ENCODE data around the gene S100A11.
"Not testable (repeated sequence)": the region's sequence is repeated elsewhere in the genome, so short reads cannot be mapped to it uniquely, and the experiment has no call there.

Gene S100A11

GRCh38 chr1:152036267-152037216, at the start of gene S100A11:
TSS of gene S100A11 (minus strand) at chr1:152037004. CDS start at chr1:152036915, 89 bp downstream.
- Histone ChIP-seq H3K4me1 (ENCODE audit: insufficient read depth, low read length) (no peaks in the 10 kb centered on the region), H2AFZ (ENCODE audit: low read depth, low read length) (peak within 1 kb of the TSS; percentile 10), H3K27me3 (ENCODE audit: insufficient read depth, low read length) (peaks cover 54% of the 10 kb centered on the region), H3K4me3 (ENCODE audit: low read length) (no peak within 1 kb of the TSS), H3K36me3 (ENCODE audit: insufficient read depth, low read length) (no peaks in the 10 kb centered on the region), H3K9me3 (ENCODE audit: low read length) (no peaks in the 10 kb centered on the region)

- Histone ChIP-seq H3K36me3 (ENCODE audit: insufficient read depth, low read length) (no peaks in the 10 kb centered on the region), H3K4me3 (ENCODE audit: low read length) (no peak overlapping the region), H2AFZ (ENCODE audit: low read depth, low read length) (no peak overlapping the region), H3K4me1 (ENCODE audit: insufficient read depth, low read length) (no peaks in the 10 kb centered on the region), H3K27me3 (ENCODE audit: insufficient read depth, low read length) (peaks cover 4% of the 10 kb centered on the region), H3K9me3 (ENCODE audit: low read length) (no peaks in the 10 kb centered on the region)
Measured at GRCh38 chr1:152084853-152085252, 48.0 kb upstream of the S100A11 start.

DNA sequence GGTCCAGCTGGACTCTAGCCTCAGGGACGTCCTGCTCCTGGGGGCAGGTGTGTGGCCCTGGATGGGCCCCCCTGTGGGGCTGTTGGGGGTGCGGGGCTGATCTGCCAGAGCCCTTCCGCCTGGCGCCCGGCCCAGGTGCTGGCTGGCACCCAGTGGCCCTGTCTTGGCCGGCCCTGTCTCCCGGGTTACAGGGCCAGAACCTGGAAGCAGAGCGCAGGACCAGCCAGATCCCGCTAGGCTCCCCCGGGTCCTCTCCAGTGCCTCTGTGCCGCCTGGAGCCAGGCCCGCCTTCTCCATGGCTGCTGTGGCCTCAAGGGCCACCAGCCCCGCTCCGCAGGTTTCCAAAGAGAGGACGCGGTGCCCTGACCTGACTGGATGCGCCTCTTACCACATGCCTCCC, 44.2 kb upstream of the S100A11 start:
- H3K9me3 ChIP-seq (ENCODE audit: low read length); H3K4me1 ChIP-seq (ENCODE audit: insufficient read depth, low read length); H3K36me3 ChIP-seq (ENCODE audit: insufficient read depth, low read length); H3K4me3 ChIP-seq (ENCODE audit: low read length); H3K27me3 ChIP-seq (ENCODE audit: insufficient read depth, low read length); H2AFZ ChIP-seq (ENCODE audit: low read depth, low read length): not testable (repeated sequence)

DNA sequence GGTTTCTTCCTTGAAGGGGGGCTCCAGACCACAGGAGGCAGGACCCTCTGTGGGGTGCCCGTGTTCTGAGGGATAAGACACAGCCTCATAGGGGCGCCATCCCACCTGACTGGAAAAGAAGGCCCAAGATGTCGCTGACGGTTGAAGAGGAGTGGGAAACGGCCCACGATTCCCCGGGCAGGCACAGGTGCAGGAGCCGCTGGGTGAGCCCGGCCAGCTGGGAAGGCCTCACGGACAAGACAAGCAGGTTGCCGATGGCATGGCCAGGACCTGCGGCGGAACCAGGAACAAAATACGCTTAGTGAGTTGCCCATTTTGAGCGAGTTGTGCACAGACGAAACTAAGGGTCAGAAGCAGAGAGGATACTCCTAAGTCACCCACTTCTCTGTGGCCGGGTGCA, 43.7 kb upstream of the S100A11 start:
- not testable (repeated sequence) for H2AFZ ChIP-seq (ENCODE audit: low read depth, low read length); H3K4me3 ChIP-seq (ENCODE audit: low read length)

DNA sequence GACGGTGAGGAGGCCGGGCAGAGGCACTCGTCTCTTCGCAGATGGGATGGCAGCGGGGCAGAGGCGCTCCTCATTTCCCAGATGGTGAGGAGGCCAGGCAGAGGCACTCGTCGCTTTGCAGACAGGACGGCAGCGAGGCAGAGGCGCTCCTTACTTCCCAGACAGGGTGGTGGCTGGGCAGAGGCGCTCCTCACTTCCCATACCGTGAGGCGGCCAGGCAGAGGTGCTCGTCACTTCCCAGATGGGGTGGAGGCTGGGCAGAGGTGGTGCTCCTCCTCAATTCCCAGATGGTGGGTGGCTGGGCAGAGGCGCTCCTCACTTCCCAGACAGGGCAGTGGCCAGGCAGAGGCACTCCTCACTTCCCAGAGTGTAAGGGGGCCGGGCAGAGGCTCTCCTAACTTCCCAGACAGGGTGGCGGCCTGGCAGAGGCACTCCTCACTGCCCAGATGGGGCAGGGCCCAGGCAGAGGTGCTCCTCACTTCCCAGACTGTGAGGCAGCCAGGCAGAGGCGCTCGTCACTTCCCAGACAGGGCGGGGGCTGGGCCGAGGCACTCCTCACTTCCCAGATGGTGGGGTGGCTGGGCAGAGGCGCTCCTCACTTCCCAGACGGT, 42.1 kb upstream of the S100A11 start:
- no peak overlapping the region for H2AFZ ChIP-seq (ENCODE audit: low read depth, low read length)

More for the DNA sequence above, 43.7 kb upstream of the S100A11 start:
- H3K4me1 ChIP-seq (ENCODE audit: insufficient read depth, low read length); H3K36me3 ChIP-seq (ENCODE audit: insufficient read depth, low read length); H3K27me3 ChIP-seq (ENCODE audit: insufficient read depth, low read length); H3K9me3 ChIP-seq (ENCODE audit: low read length): not testable (repeated sequence)

DNA sequence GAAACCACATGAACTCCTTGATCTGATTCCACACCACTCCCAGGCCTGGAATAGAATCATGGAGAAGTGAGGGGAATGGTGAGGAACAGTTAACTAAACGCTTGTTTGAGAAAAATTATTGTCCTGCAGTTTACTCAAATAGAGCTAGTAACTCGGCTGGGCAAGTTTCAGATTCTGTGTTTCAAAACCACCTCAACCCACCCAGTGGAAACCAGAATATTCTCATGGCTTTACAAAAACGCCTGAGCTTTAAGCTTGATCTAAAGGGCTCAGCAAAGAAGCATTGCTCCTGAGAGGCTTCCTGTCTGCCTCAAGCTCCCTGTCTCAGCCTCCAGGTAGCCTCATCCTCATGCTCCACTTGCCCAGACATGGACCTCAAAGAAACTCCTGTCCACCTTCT, 35.5 kb upstream of the S100A11 start:
- Histone ChIP-seq H3K27me3 (ENCODE audit: insufficient read depth, low read length) (peaks cover 5% of the 10 kb centered on the region), H3K9me3 (ENCODE audit: low read length) (no peaks in the 10 kb centered on the region), H2AFZ (ENCODE audit: low read depth, low read length) (no peak overlapping the region), H3K4me1 (ENCODE audit: insufficient read depth, low read length) (no peaks in the 10 kb centered on the region), H3K36me3 (ENCODE audit: insufficient read depth, low read length) (no peaks in the 10 kb centered on the region), H3K4me3 (ENCODE audit: low read length) (no peak overlapping the region)

More for the DNA sequence above, 42.1 kb upstream of the S100A11 start:
- H3K4me1 ChIP-seq (ENCODE audit: insufficient read depth, low read length), result no peaks in the 10 kb centered on the region
- H3K36me3 ChIP-seq (ENCODE audit: insufficient read depth, low read length), result no peaks in the 10 kb centered on the region
- peaks cover 1% of the 10 kb centered on the region for H3K27me3 ChIP-seq (ENCODE audit: insufficient read depth, low read length)
- no peak overlapping the region for H3K4me3 ChIP-seq (ENCODE audit: low read length)
- H3K9me3 ChIP-seq (ENCODE audit: low read length), result no peaks in the 10 kb centered on the region

DNA sequence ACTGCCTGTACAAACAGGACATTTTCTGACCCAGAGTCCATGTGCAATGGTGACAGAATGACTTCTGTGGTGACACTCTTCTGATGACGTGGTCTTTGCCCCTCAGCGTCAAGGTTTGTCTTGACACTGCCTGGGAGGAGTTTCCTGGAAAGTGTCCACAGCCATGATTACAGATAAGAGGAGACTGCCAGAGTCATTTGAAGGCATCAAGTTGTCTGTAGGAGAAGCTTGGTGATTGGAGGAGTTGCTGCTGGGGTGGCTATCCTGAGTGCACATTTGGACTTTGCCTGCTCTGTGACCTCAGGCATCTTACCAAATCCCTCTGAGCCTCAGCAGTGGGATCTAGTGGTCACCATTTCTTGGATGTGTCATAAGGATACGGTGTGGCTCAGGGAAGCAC, 34.3 kb upstream of the S100A11 start:
- no peak overlapping the region for H3K4me3 ChIP-seq (ENCODE audit: low read length)
- no peaks in the 10 kb centered on the region for H3K9me3 ChIP-seq (ENCODE audit: low read length)
- no peaks in the 10 kb centered on the region for H3K36me3 ChIP-seq (ENCODE audit: insufficient read depth, low read length)
- H3K4me1 ChIP-seq (ENCODE audit: insufficient read depth, low read length), result no peaks in the 10 kb centered on the region
- peaks cover 5% of the 10 kb centered on the region for H3K27me3 ChIP-seq (ENCODE audit: insufficient read depth, low read length)
- no peak overlapping the region for H2AFZ ChIP-seq (ENCODE audit: low read depth, low read length)

DNA sequence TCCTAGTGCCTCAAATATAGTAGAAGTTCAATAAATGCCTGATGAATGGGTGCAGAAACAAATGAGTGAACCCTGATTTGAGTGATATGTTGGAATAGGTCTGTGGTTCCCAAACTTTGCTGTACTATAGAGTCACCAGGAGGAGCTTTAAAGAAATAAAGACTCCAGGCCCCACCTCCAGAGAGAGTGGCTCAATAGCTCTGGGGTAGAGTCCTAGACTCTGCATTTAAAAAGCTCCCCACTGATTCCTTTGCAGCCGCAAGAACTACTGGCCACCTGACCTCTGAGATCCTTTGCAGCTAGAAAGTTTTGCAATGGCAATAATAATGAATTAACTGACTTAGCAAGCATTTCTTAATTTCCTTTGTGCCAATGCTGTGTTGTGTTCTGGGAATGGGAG, 31.1 kb upstream of the S100A11 start:
- H3K27me3 ChIP-seq (ENCODE audit: insufficient read depth, low read length), result no peaks in the 10 kb centered on the region
- H3K9me3 ChIP-seq (ENCODE audit: low read length), result no peaks in the 10 kb centered on the region
- H3K4me3 ChIP-seq (ENCODE audit: low read length), result no peak overlapping the region
- H2AFZ ChIP-seq (ENCODE audit: low read depth, low read length), result no peak overlapping the region
- H3K4me1 ChIP-seq (ENCODE audit: insufficient read depth, low read length), result no peaks in the 10 kb centered on the region
- H3K36me3 ChIP-seq (ENCODE audit: insufficient read depth, low read length), result no peaks in the 10 kb centered on the region

DNA sequence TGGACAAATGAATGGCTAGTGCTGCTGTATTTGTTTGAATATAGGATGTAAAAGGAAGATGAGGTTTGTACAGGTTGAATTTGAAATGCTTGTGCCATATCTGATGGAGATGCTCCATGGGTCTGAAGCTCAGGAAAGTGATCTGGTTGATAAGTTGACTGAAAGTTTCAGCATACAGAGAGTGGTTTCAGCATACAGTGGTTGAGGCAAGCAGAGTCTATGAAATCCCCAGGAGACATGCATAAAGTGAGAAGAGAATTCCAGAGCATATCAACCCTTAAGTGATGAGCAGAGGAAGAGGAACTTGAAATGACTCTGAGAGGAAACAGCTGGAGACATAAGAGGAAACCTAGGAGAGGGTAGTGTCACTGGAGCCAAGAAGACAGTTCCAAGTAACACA, 30.3 kb upstream of the S100A11 start:
- no peaks in the 10 kb centered on the region for H3K36me3 ChIP-seq (ENCODE audit: insufficient read depth, low read length)
- H3K4me1 ChIP-seq (ENCODE audit: insufficient read depth, low read length), result no peaks in the 10 kb centered on the region
- H3K4me3 ChIP-seq (ENCODE audit: low read length), result no peak overlapping the region
- no peak overlapping the region for H2AFZ ChIP-seq (ENCODE audit: low read depth, low read length)
- no peaks in the 10 kb centered on the region for H3K27me3 ChIP-seq (ENCODE audit: insufficient read depth, low read length)
- no peaks in the 10 kb centered on the region for H3K9me3 ChIP-seq (ENCODE audit: low read length)

GRCh38 chr1:152061952-152062351, 25.1 kb upstream of the S100A11 start:
- Histone ChIP-seq H2AFZ (ENCODE audit: low read depth, low read length) (no peak overlapping the region), H3K4me1 (ENCODE audit: insufficient read depth, low read length) (no peaks in the 10 kb centered on the region), H3K9me3 (ENCODE audit: low read length) (no peaks in the 10 kb centered on the region), H3K4me3 (ENCODE audit: low read length) (no peak overlapping the region), H3K36me3 (ENCODE audit: insufficient read depth, low read length) (no peaks in the 10 kb centered on the region), H3K27me3 (ENCODE audit: insufficient read depth, low read length) (no peaks in the 10 kb centered on the region)

- Histone ChIP-seq H3K27me3 (ENCODE audit: insufficient read depth, low read length) (peaks cover 7% of the 10 kb centered on the region), H3K36me3 (ENCODE audit: insufficient read depth, low read length) (no peaks in the 10 kb centered on the region), H2AFZ (ENCODE audit: low read depth, low read length) (no peak overlapping the region), H3K9me3 (ENCODE audit: low read length) (no peaks in the 10 kb centered on the region), H3K4me1 (ENCODE audit: insufficient read depth, low read length) (peaks cover 2% of the 10 kb centered on the region), H3K4me3 (ENCODE audit: low read length) (no peak overlapping the region)
Measured at GRCh38 chr1:152053375-152053774, 16.6 kb upstream of the S100A11 start.

DNA sequence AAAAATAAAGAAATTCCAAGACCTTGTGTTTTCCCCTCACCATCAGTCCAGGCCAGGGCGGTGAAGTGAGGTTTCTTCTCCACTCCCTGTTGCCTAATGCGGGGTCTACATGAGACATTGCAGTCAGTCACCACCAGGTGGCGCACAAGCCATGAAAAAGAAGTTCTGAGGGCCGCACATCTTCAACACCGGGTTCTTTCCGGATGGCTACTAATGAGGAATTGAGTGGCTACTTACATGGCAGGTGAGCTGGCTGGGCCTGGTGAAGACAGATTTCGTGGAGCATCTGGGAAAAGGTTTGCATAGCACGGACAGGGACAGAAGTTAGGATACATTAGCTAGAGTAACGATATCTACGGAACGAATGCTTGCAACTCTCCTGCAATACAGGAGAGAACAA, 15.8 kb upstream of the S100A11 start:
- H3K36me3 ChIP-seq (ENCODE audit: insufficient read depth, low read length), result no peaks in the 10 kb centered on the region
- peaks cover 7% of the 10 kb centered on the region for H3K4me1 ChIP-seq (ENCODE audit: insufficient read depth, low read length)
- H3K4me3 ChIP-seq (ENCODE audit: low read length), result no peak overlapping the region
- no peak overlapping the region for H2AFZ ChIP-seq (ENCODE audit: low read depth, low read length)
- no peaks in the 10 kb centered on the region for H3K9me3 ChIP-seq (ENCODE audit: low read length)
- peaks cover 7% of the 10 kb centered on the region for H3K27me3 ChIP-seq (ENCODE audit: insufficient read depth, low read length)

DNA sequence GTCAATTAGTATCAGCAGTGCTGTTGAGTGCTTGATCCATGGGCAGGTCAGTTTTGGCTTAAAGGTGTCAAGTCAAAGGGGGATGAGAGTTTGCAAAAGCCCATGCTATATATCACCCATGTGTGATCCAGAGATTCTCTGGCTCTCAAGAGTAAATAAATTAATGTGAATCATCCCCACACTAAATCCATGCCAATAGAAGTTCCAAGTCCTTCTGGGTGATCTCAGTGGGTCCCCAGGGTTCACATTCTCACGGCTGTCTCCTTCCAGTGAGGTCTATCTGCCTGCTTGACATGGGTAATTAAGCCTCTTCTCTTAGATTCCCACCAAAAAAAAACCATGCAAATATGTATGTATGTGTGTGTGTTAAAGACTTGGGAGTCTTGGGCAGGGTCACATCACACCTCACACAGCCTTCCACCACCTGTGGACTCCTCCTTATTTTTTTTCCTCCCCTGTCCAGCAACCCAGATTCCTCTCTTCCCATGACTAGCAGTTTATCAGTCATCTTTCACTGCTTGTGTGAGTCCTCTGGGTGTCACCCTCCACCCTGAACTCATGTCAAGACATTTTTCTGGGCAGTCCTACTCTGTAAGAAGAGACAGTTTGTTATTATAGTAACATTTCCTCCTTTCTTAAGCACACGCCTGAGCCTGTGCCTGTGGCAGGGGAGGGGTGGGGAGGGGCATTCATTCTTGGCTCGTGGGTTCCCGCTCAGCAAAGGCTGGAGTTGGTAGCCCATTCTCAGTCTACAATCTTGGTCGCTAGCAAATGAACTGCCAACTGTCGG, 14.3 kb upstream of the S100A11 start:
- Histone ChIP-seq H3K27me3 (ENCODE audit: insufficient read depth, low read length) (peaks cover 7% of the 10 kb centered on the region), H3K4me3 (ENCODE audit: low read length) (no peak overlapping the region), H3K9me3 (ENCODE audit: low read length) (no peaks in the 10 kb centered on the region), H3K4me1 (ENCODE audit: insufficient read depth, low read length) (peaks cover 8% of the 10 kb centered on the region), H2AFZ (ENCODE audit: low read depth, low read length) (no peak overlapping the region), H3K36me3 (ENCODE audit: insufficient read depth, low read length) (no peaks in the 10 kb centered on the region)

All from neuron (in vitro differentiated cells).